OCI-LY3 (cell line): ENCODE data around the gene NAT14.
"Not testable (repeated sequence)": the region's sequence is repeated elsewhere in the genome, so short reads cannot be mapped to it uniquely, and the experiment has no call there.

ENCODE experiments used
- H2AFZ ChIP-seq: fragments of 200-600, 300-600 bp; shearing (Covaris generic); 2 replicates; pipeline ENCODE4 v1.6.0; 2014; ENCODE audit warnings: antibody characterized with exemption, low read depth, low read length
- H3K27ac ChIP-seq: fragments of 200-600, 300-600 bp; sonication (generic); 2 replicates; pipeline ENCODE4 v1.5.1; 2014; ENCODE audit warnings: mild to moderate bottlenecking, low read length, moderate library complexity, mixed read lengths
- H3K27me3 ChIP-seq: fragments of 200-600, 300-600 bp; sonication (generic); 2 replicates; pipeline ENCODE4 v1.6.1; 2014; ENCODE audit warnings: low read depth, low read length, mixed read lengths
- H3K36me3 ChIP-seq: fragments of 200-600, 300-600 bp; sonication (generic); replicated peaks from 2 replicates; pipeline ENCODE3; 2014; ENCODE audit warnings: low read depth, low read length, mixed read lengths
- H3K4me1 ChIP-seq: fragments of 300-600, 200-600 bp; sonication (generic); 2 replicates; pipeline ENCODE4 v1.6.1; 2014; ENCODE audit warnings: low read length, mixed read lengths
- H3K4me2 ChIP-seq: fragments of 200-600, 300-600 bp; sonication (generic); 2 replicates; pipeline ENCODE4 v1.6.1; 2014; ENCODE audit warnings: low read length, mixed read lengths
- H3K4me3 ChIP-seq: fragments of 300-600, 200-600 bp; sonication (generic); 2 replicates; pipeline ENCODE4 v1.5.1; 2014; ENCODE audit warnings: antibody characterized with exemption, mild to moderate bottlenecking, low read length, moderate library complexity
- H3K79me2 ChIP-seq: fragments of 300-600, 200-600 bp; shearing (Covaris generic); 2 replicates; pipeline ENCODE4 v1.6.1; 2014; ENCODE audit warnings: mild to moderate bottlenecking, low read length, mixed read lengths
- H3K9ac ChIP-seq: fragments of 300-600, 200-600 bp; shearing (Covaris generic); 2 replicates; pipeline ENCODE4 v1.6.0; 2014; ENCODE audit warnings: mild to moderate bottlenecking, low read length, moderate library complexity
- H3K9me3 ChIP-seq: fragments of 200-600, 300-600 bp; shearing (Covaris generic); 2 replicates; pipeline ENCODE4 v1.6.1; 2014; ENCODE audit warnings: low read length, mixed read lengths; ENCODE audit not compliant: insufficient read depth
- H4K20me1 ChIP-seq: fragments of 200-600, 300-600 bp; sonication (generic); 2 replicates; pipeline ENCODE4 v1.6.1; 2016; ENCODE audit warnings: low read length, mixed read lengths; ENCODE audit not compliant: insufficient read depth
- CTCF ChIP-seq: fragments of 200-600, 300-600 bp; sonication (generic); IDR thresholded peaks from 2 replicates; pipeline ENCODE4 v1.5.1; 2014; ENCODE audit warnings: antibody characterized with exemption, low read length, low read depth
- EZH2phosphoT487 ChIP-seq: fragments of 200-600 bp; shearing (Covaris generic); IDR thresholded peaks from 2 replicates; pipeline ENCODE4 v1.6.1; 2018; ENCODE audit warnings: antibody characterized with exemption, mixed run types, low read depth

Gene NAT14

GRCh38 chr19:55528030-55528803 is 43.2 kb downstream of the NAT14 start:
- Histone ChIP-seq H3K9ac (no peak overlapping the region), H3K27ac (no peak overlapping the region)
- TF ChIP-seq CTCF (no peak), EZH2phosphoT487 (no peak)

GRCh38 chr19:55529636-55530234 is 44.7 kb downstream of the NAT14 start:
- Histone ChIP-seq H4K20me1 (no peaks in the 10 kb centered on the region), H3K9ac (no peak overlapping the region), H3K27me3 (no peaks in the 10 kb centered on the region), H3K9me3 (no peaks in the 10 kb centered on the region), H3K36me3 (no peaks in the 10 kb centered on the region), H3K4me3 (no peak overlapping the region), H3K4me1 (no peaks in the 10 kb centered on the region), H3K4me2 (no peak overlapping the region), H3K79me2 (no peaks in the 10 kb centered on the region), H2AFZ (no peak overlapping the region), H3K27ac (no peak overlapping the region)
- no peak for TF ChIP-seq EZH2phosphoT487
- TF ChIP-seq CTCF, result no peak

More at GRCh38 chr19:55528030-55528803, 43.2 kb downstream of the NAT14 start:
- peaks cover 3% of the 10 kb centered on the region; the same call in 1 of the 2 replicates for H3K27me3 ChIP-seq
- H3K9me3 ChIP-seq, result no peaks in the 10 kb centered on the region
- H2AFZ ChIP-seq, result no peak overlapping the region
- H3K4me3 ChIP-seq, result no peak overlapping the region
- H3K79me2 ChIP-seq, result no peaks in the 10 kb centered on the region
- H4K20me1 ChIP-seq, result no peaks in the 10 kb centered on the region
- no peaks in the 10 kb centered on the region for H3K36me3 ChIP-seq
- H3K4me1 ChIP-seq, result no peaks in the 10 kb centered on the region
- H3K4me2 ChIP-seq, result no peak overlapping the region

- H3K9me3 ChIP-seq, result no peaks in the 10 kb centered on the region
- H4K20me1 ChIP-seq, result no peaks in the 10 kb centered on the region
- H3K9ac ChIP-seq, result no peak overlapping the region
- H3K4me1 ChIP-seq, result no peaks in the 10 kb centered on the region
- no peak overlapping the region for H3K4me2 ChIP-seq
- no peaks in the 10 kb centered on the region for H3K36me3 ChIP-seq
- no peak overlapping the region for H3K27ac ChIP-seq
- no peaks in the 10 kb centered on the region for H3K27me3 ChIP-seq
- TF ChIP-seq EZH2phosphoT487 (no peak), CTCF (no peak)
- H3K4me3 ChIP-seq, result no peak overlapping the region
- H3K79me2 ChIP-seq, result no peaks in the 10 kb centered on the region
- H2AFZ ChIP-seq, result no peak overlapping the region
Observed at GRCh38 chr19:55530996-55531395, 46.0 kb downstream of the NAT14 start.

GRCh38 chr19:55534280-55534679 is 49.3 kb downstream of the NAT14 start:
- H3K79me2 ChIP-seq, H3K9me3 ChIP-seq, H3K4me3 ChIP-seq, H3K9ac ChIP-seq, H2AFZ ChIP-seq, H4K20me1 ChIP-seq, H3K4me1 ChIP-seq, H3K27me3 ChIP-seq, H3K27ac ChIP-seq, H3K4me2 ChIP-seq, H3K36me3 ChIP-seq: not testable (repeated sequence)
